Keratinocyte (primary cell): ENCODE results near the gene IL1B. TPM values are rescaled to one million over a fixed set of nuclear protein-coding genes. Genes with fewer than 3 reads are reported as not detected.

Experiments
- DNase-seq: peaks from one replicate; pipeline ENCODE4 v3.0.0-alpha.2; 2011; ENCODE audit warnings: low read depth, missing footprints, low spot score
- FAIRE-seq: peaks from 2 replicates; lab custom pipeline; 2011; peaks lifted over from hg19 to GRCh38; lab: Jason Lieb, UNC
- H2AFZ ChIP-seq: 2 replicates; pipeline ENCODE4 v1.6.0; 2012; ENCODE audit warnings: low read length, control low read depth, inconsistent platforms; ENCODE audit not compliant: control insufficient read depth
- H3K27ac ChIP-seq: 2 replicates; pipeline ENCODE4 v1.5.1; 2011; ENCODE audit warnings: low read length; ENCODE audit not compliant: control insufficient read depth, insufficient read depth
- H3K27me3 ChIP-seq: 3 replicates; pipeline ENCODE4 v1.6.0; 2011; ENCODE audit warnings: low read length; ENCODE audit not compliant: control insufficient read depth, insufficient read depth; ENCODE audit errors: extremely low read depth
- H3K36me3 ChIP-seq, 2 experiments: 2 replicates in 1 of 2; 3 replicates in 1 of 2; pipeline ENCODE4 v1.5.1; 2011; ENCODE audit warnings: low read length in 2 of 2, mild to moderate bottlenecking in 1 of 2; ENCODE audit not compliant: control insufficient read depth in 2 of 2, insufficient read depth in 2 of 2; ENCODE audit errors: extremely low read depth in 1 of 2
- H3K4me1 ChIP-seq: 3 replicates; pipeline ENCODE4 v1.5.1; 2011; ENCODE audit warnings: low read length; ENCODE audit not compliant: control insufficient read depth, insufficient read depth; ENCODE audit errors: extremely low read depth
- H3K4me2 ChIP-seq: 3 replicates; pipeline ENCODE4 v1.6.0; 2011; ENCODE audit warnings: low read depth, low read length; ENCODE audit not compliant: control insufficient read depth, insufficient read depth; ENCODE audit errors: extremely low read depth
- H3K4me3 ChIP-seq, 3 experiments: fragments of 200-600 bp in 1 of 3; sonication (generic) in 1 of 3; 2 replicates in 2 of 3; 3 replicates in 1 of 3; pipeline ENCODE4 v1.5.1; 2011 to 2016; ENCODE audit warnings: low read length in 3 of 3, mild to moderate bottlenecking in 3 of 3, control low read depth in 2 of 3, inconsistent platforms in 1 of 3, low read depth in 1 of 3, mixed read lengths in 1 of 3, mixed run types in 1 of 3, moderate library complexity in 1 of 3; ENCODE audit not compliant: control insufficient read depth in 2 of 3, insufficient read depth in 2 of 3; ENCODE audit errors: extremely low read depth in 1 of 3
- H3K79me2 ChIP-seq: 2 replicates; pipeline ENCODE4 v1.6.0; 2012; ENCODE audit warnings: low read length; ENCODE audit not compliant: control insufficient read depth, insufficient read depth
- H3K9ac ChIP-seq: 3 replicates; pipeline ENCODE4 v1.6.0; 2011; ENCODE audit warnings: low read length; ENCODE audit not compliant: control insufficient read depth, insufficient read depth; ENCODE audit errors: extremely low read depth
- H3K9me1 ChIP-seq: 3 replicates; pipeline ENCODE4 v1.6.0; 2011; ENCODE audit warnings: low read length; ENCODE audit not compliant: control insufficient read depth, insufficient read depth; ENCODE audit errors: extremely low read depth
- H3K9me3 ChIP-seq: 2 replicates; pipeline ENCODE4 v1.5.1; 2012; ENCODE audit warnings: low read depth, low read length; ENCODE audit not compliant: control insufficient read depth
- H4K20me1 ChIP-seq: 3 replicates; pipeline ENCODE4 v1.6.0; 2011; ENCODE audit warnings: low read length; ENCODE audit not compliant: control insufficient read depth, insufficient read depth; ENCODE audit errors: extremely low read depth
- EZH2 ChIP-seq: IDR thresholded peaks from one replicate; pipeline ENCODE4 v1.6.1; 2012; ENCODE audit warnings: inconsistent platforms, mild to moderate bottlenecking, low read length, moderate library complexity
- dilution Hi-C: fragments of 300-500 bp; cut with MboI; formaldehyde crosslinking; loops from one replicate; pipeline ENCODE4 v1.7.0; 2020; ENCODE audit warnings: low sequenced_read_pairs; ENCODE audit not compliant: extremely low pct_ligation_motif_present
- polyA plus RNA-seq, 5 experiments: library from polyadenylated mRNA; depleted of rRNA in 3 of 5; stranded (reverse) in 3 of 5; stranded (forward) in 1 of 5; unstranded in 1 of 5; fragments of >200 nt; gene quantifications; 1 replicate in 1 of 5; 2 replicates in 3 of 5; 3 replicates in 1 of 5; pipeline versions ENCODE4 v1.2.1 to v1.2.3, GENCODE V29; 2011 to 2012; ENCODE audit warnings: missing spikeins in 2 of 5, low read depth in 1 of 5, low replicate concordance in 1 of 5
- TF ChIP-seq, protein P1 (sequence below), 3 experiments: IDR thresholded peaks in 1 of 3; conservative IDR thresholded peaks in 1 of 3; optimal IDR thresholded peaks in 1 of 3; 2 replicates in 2 of 3; 3 replicates in 1 of 3; pipeline versions ENCODE3 to v1.5.1; 2011; ENCODE audit warnings: low read length in 3 of 3, mild to moderate bottlenecking in 3 of 3, moderate library complexity in 2 of 3, control low read depth in 1 of 3, inconsistent platforms in 1 of 3; ENCODE audit not compliant: insufficient read depth in 2 of 3; ENCODE audit errors: extremely low read depth in 1 of 3

The IL1B gene
- polyA plus RNA-seq, 1 donor (not counting 4 experiments of a cell fraction or from before 2014, with no cell fraction given): 232 TPM

DNA sequence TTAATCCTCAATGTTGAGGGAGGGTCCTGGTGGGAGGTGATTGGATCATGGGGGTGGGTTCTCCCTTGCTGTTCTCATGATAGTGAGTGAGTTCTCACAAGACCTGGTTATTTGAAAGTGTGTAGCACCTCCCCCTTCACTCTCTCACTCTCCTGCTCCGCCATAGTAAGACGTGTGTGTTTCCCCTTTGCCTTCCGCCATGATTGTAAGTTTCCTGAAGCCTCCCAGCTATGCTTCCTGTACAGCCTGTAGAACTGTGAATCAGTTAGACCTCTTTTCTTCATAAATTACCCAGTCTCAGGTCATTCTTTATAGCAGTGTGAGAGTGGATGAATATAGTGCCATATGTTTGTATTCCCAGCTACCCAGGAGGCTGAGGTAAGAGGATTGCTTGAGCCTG lies 9.6 kb downstream of the IL1B start:
- H3K27me3 ChIP-seq: no peaks in the 10 kb centered on the region
- H3K4me2 ChIP-seq: no peak overlapping the region
- H2AFZ ChIP-seq: no peak overlapping the region
- DNase-seq: no peak
- no peak overlapping the region for H3K27ac ChIP-seq
- TF ChIP-seq, protein P1, sequence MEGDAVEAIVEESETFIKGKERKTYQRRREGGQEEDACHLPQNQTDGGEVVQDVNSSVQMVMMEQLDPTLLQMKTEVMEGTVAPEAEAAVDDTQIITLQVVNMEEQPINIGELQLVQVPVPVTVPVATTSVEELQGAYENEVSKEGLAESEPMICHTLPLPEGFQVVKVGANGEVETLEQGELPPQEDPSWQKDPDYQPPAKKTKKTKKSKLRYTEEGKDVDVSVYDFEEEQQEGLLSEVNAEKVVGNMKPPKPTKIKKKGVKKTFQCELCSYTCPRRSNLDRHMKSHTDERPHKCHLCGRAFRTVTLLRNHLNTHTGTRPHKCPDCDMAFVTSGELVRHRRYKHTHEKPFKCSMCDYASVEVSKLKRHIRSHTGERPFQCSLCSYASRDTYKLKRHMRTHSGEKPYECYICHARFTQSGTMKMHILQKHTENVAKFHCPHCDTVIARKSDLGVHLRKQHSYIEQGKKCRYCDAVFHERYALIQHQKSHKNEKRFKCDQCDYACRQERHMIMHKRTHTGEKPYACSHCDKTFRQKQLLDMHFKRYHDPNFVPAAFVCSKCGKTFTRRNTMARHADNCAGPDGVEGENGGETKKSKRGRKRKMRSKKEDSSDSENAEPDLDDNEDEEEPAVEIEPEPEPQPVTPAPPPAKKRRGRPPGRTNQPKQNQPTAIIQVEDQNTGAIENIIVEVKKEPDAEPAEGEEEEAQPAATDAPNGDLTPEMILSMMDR (optimal IDR thresholded peaks at IDR 0.05 in 1 of 3, IDR thresholded peaks at IDR 0.05 in 1 of 3, conservative IDR thresholded peaks at IDR 0.05 in 1 of 3; ENCODE audit: extremely low read depth in 1 of 3, insufficient read depth in 2 of 3, low read length in 3 of 3): no peak
- TF ChIP-seq EZH2: no peak
- FAIRE-seq: no peak
- H3K4me3 ChIP-seq: no peak overlapping the region
- peaks cover 14 to 26% of the 10 kb centered on the region in 2 experiments for H3K36me3 ChIP-seq
- H3K4me1 ChIP-seq: peaks cover 10% of the 10 kb centered on the region
- H4K20me1 ChIP-seq: no peaks in the 10 kb centered on the region
- no peaks in the 10 kb centered on the region for H3K9me1 ChIP-seq
- dilution Hi-C loops: no loop called here
- no peaks in the 10 kb centered on the region for H3K9me3 ChIP-seq
- H3K9ac ChIP-seq: no peak overlapping the region
- no peaks in the 10 kb centered on the region for H3K79me2 ChIP-seq

DNA sequence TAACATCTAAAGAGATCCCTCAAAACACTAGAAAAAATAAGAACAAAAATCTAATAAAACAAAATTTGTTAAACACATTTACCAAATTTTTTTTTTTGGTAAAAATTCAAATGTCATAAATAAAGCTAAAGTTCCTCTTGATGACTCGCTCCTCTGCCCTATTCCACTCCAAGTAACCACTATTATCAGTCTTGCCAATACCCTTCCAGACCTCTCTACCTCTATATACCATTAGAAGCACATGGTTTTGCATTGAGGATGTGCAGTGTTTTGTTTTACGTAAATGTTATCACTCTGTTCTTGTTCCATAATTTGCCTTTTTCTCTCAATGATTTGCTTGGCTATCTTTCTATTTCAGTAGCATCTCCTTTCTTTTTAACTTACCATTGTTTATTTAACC lies 10.9 kb downstream of the IL1B start:
- Histone ChIP-seq H3K4me1 (peaks cover 13% of the 10 kb centered on the region), H3K36me3 (peaks cover 5 to 15% of the 10 kb centered on the region in 2 experiments), H3K79me2 (no peaks in the 10 kb centered on the region), H3K9me3 (no peaks in the 10 kb centered on the region), H2AFZ (no peak overlapping the region), H4K20me1 (no peaks in the 10 kb centered on the region), H3K4me2 (no peak overlapping the region), H3K4me3 (no peak overlapping the region), H3K27me3 (no peaks in the 10 kb centered on the region), H3K9ac (no peak overlapping the region), H3K27ac (no peak overlapping the region), H3K9me1 (no peaks in the 10 kb centered on the region)
- dilution Hi-C loops: no loop called here
- TF ChIP-seq EZH2: no peak
- TF ChIP-seq, protein P1 (optimal IDR thresholded peaks at IDR 0.05 in 1 of 3, IDR thresholded peaks at IDR 0.05 in 1 of 3, conservative IDR thresholded peaks at IDR 0.05 in 1 of 3; ENCODE audit: extremely low read depth in 1 of 3, insufficient read depth in 2 of 3, low read length in 3 of 3): no peak
- DNase-seq: no peak
- FAIRE-seq: no peak
